Measurements from ENCODE around the gene TRPT1. TPM values are rescaled to one million over a fixed set of nuclear protein-coding genes. Genes with fewer than 3 reads are reported as not detected.

TRPT1 gene
- total and polyA plus RNA-seq, 2 experiments from 2014 or later, result 36.9 to 52.2 TPM

DNA sequence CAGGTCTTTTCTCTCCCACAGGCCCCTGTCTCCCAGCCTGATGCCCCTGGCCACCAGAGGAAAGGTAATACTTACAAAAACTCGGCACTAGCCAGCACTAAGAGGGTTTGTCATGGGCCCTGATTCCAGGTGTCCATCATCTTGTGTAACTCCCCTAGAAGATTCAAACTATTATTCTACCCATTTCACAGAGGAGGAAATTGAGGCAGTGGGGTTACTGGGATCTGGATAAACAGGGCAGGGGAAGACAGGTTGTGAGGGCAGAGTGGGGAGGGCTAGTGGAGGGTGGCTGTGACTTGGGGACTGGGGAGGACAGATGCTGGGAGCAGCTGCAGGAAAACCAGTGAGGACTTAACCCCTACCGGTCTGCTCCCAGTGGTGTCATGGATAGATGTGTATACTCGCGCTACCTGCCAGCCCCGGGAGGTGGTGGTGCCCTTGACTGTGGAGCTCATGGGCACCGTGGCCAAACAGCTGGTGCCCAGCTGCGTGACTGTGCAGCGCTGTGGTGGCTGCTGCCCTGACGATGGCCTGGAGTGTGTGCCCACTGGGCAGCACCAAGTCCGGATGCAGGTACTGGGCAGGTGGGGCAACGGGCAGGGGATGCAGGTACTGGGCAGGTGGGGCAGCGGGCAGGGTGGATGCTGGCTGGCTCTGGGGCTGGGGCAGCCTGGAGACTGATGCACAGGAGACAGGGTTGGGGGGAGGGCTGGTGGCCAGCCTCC is 9.6 kb upstream of the TRPT1 start (continued):
- TF ChIP-seq EZH2phosphoT487 (IDR thresholded peaks at IDR 0.05; ENCODE audit: unreplicated experiment) (no peak), POLR2AphosphoS5 (IDR thresholded peaks at IDR 0.05; ENCODE audit: low read depth) (no peak), NANOG (IDR thresholded peaks at IDR 0.05; ENCODE audit: borderline replicate concordance) (no peak), STAT1 (IDR thresholded peaks at IDR 0.05; ENCODE audit: unreplicated experiment) (no peak), JUNB (IDR thresholded peaks at IDR 0.05; ENCODE audit: unreplicated experiment) (no peak), EZH2 (IDR thresholded peaks at IDR 0.05; ENCODE audit: low read depth, unreplicated experiment) (no peak)

DNA sequence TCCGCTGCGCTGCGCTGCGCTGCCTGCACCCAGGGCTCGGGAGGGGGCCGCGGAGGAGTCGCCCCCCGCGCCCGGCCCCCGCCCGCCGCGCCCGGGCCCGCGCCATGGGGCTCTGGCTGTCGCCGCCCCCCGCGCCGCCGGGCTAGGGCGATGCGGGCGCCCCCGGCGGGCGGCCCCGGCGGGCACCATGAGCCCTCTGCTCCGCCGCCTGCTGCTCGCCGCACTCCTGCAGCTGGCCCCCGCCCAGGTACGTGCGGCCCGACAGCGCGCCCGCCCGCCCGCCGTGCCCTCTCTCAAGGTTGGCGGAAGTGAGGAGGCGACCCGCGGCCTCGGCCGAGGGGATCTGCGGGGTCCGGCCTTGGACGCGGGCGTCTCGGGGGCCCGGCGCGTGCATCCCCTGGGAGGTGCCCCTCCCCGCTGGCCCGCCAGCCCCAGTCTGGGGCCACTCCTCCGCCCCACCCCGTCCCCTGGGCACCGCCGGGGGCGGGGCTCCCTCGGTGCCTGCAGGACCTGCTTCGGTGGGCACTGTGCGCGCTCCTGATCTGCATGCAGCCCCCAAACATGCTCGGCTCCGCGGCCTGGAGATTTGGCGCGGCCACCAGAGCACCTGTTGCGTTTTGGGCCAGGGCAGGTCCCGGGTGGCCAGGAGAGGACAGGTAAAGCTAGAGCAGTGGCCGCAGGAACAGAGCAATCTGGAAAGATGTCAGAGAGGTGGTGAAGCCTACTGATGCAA is 8.8 kb upstream of the TRPT1 start:
- H3K36me3 Mint-ChIP-seq (ENCODE audit: low read depth), result peaks cover 11% of the 10 kb centered on the region
- H3K4me3 ChIP-seq, result peak overlapping the region; percentile 77
- no peaks in the 10 kb centered on the region for H3K36me3 ChIP-seq (ENCODE audit: insufficient read depth)
- peaks cover 21% of the 10 kb centered on the region for H3K4me1 Mint-ChIP-seq
- peak overlapping the region; percentile 92 for H3K4me2 ChIP-seq
- peaks cover 4% of the 10 kb centered on the region; the same call in 1 of the 2 replicates for H3K79me2 ChIP-seq (replicated peaks; ENCODE audit: insufficient read depth)
- ATAC-seq (peak; percentile 19), DNase-seq (ENCODE audit: low spot score) (peak; percentile 70)
- no peaks in the 10 kb centered on the region for H4K20me1 ChIP-seq (replicated peaks; ENCODE audit: insufficient read depth)
- H3K9me2 ChIP-seq (ENCODE audit: insufficient read depth), result no peaks in the 10 kb centered on the region
- no peak overlapping the region for H3K27ac Mint-ChIP-seq
- H3K27me3 Mint-ChIP-seq (ENCODE audit: insufficient read depth, low read depth, poor library complexity), result peaks cover 27% of the 10 kb centered on the region
- no peaks in the 10 kb centered on the region for H3K9me3 Mint-ChIP-seq
- no peak overlapping the region for H3K27ac ChIP-seq (ENCODE audit: low read depth)
- peak overlapping the region; percentile 63 for H2AFZ ChIP-seq
- TF ChIP-seq ZNF114 (CRISPR knock-in tag; IDR thresholded peaks at IDR 0.05), result no peak
- peak; percentile 29; the same call in 1 of the 2 replicates for TF ChIP-seq POLR2AphosphoS5 (IDR thresholded peaks at IDR 0.05; ENCODE audit: low read depth)
- no peak for TF ChIP-seq NANOG (IDR thresholded peaks at IDR 0.05; ENCODE audit: borderline replicate concordance)
- no peak for TF ChIP-seq EZH2phosphoT487 (IDR thresholded peaks at IDR 0.05; ENCODE audit: unreplicated experiment)
- peak overlapping the region; percentile 83 for H3K4me3 Mint-ChIP-seq
- peaks cover 21% of the 10 kb centered on the region for H3F3A ChIP-seq (replicated peaks; ENCODE audit: low read depth)
- peaks cover 23% of the 10 kb centered on the region; the same call in 1 of the 2 replicates for H3K27me3 ChIP-seq (ENCODE audit: insufficient read depth)
- peaks cover 17% of the 10 kb centered on the region; the same call in 1 of the 2 replicates for H3K4me1 ChIP-seq (ENCODE audit: insufficient read depth)

DNA sequence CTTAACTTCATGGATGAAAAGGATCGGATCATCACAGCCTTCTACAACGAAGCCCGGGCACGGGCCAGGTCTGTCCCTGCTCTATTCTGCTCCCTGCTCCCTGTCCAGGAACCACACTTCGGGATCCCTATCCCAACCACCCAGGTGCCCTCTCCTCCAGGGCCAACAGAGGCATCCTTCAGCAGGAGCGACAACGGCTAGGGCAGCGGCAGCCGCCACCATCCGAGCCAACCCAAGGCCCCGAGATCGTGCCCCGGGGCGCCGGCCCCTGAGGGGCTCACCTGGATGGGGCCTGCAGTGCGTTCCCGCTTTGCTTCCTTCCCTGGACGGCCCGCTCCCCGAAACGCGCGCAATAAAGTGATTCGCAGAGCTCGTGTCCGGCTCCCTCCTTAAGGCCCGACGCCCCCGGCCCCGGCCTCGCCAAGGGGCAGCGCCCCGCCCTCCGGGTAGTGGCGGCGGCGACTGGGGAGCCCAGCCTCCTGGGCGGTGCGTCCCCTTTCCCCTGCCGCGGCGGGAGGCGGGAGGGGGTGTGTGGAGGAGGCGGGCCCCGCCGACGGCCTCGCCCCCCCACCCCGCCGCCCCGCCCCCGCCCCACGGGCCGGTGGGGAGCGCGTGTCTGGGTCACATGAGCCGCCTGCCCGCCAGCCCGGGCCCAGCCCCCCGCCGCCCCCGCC is 8.1 kb upstream of the TRPT1 start, which contains the start of gene VEGFB:
TSS of gene VEGFB (plus strand) at position 672 of the 674 bp plus-strand sequence. CDS start 250 bp downstream, outside the sequence.
- Histone ChIP-seq H3K36me3 (ENCODE audit: insufficient read depth) (no peaks in the 10 kb centered on the region), H3K27ac (ENCODE audit: low read depth) (no peak within 1 kb of the TSS), H3K27me3 (ENCODE audit: insufficient read depth) (peaks cover 23% of the 10 kb centered on the region; the same call in 1 of the 2 replicates), H3K4me1 (ENCODE audit: insufficient read depth) (peaks cover 17% of the 10 kb centered on the region; the same call in 1 of the 2 replicates), H3K4me3 (peak within 1 kb of the TSS; percentile 79), H3K4me2 (peak within 1 kb of the TSS; percentile 92), H2AFZ (peak within 1 kb of the TSS; percentile 63), H4K20me1 (replicated peaks; ENCODE audit: insufficient read depth) (no peaks in the 10 kb centered on the region), H3K79me2 (replicated peaks; ENCODE audit: insufficient read depth) (peaks cover 4% of the 10 kb centered on the region; the same call in 1 of the 2 replicates), H3F3A (replicated peaks; ENCODE audit: low read depth) (peaks cover 25% of the 10 kb centered on the region), H3K9me2 (ENCODE audit: insufficient read depth) (no peaks in the 10 kb centered on the region)
- H3K9me3 Mint-ChIP-seq, result no peaks in the 10 kb centered on the region
- peaks cover 27% of the 10 kb centered on the region for H3K27me3 Mint-ChIP-seq (ENCODE audit: insufficient read depth, low read depth, poor library complexity)
- TF ChIP-seq ZNF114 (CRISPR knock-in tag; IDR thresholded peaks at IDR 0.05) (no peak), POLR2AphosphoS5 (IDR thresholded peaks at IDR 0.05; ENCODE audit: low read depth) (peak; percentile 65)
- H3K27ac Mint-ChIP-seq, result no peak within 1 kb of the TSS
- H3K4me3 Mint-ChIP-seq, result peak within 1 kb of the TSS; percentile 83
- ATAC-seq (peak; percentile 16), DNase-seq (ENCODE audit: low spot score) (peak; percentile 71)
- peaks cover 20% of the 10 kb centered on the region for H3K4me1 Mint-ChIP-seq
- peaks cover 11% of the 10 kb centered on the region for H3K36me3 Mint-ChIP-seq (ENCODE audit: low read depth)
